Endothelial cell (in vitro differentiated cells): ENCODE results near the gene AGAP2. TPM values are rescaled to one million over a fixed set of nuclear protein-coding genes. Genes with fewer than 3 reads are reported as not detected.

Experiments used
- DNase-seq: peaks from one replicate; pipeline ENCODE4 v3.0.0; 2021; ENCODE audit warnings: low spot score
- H3K27ac Mint-ChIP-seq: one replicate; pipeline ENCODE4 v1.8.0; 2021; ENCODE audit warnings: mixed read lengths, inconsistent platforms; ENCODE audit not compliant: unreplicated experiment
- H3K27me3 Mint-ChIP-seq: one replicate; pipeline ENCODE4 v1.8.0; 2021; ENCODE audit warnings: mild to moderate bottlenecking, moderate library complexity, mixed read lengths, inconsistent platforms; ENCODE audit not compliant: unreplicated experiment
- H3K36me3 Mint-ChIP-seq: one replicate; pipeline ENCODE4 v1.8.0; 2021; ENCODE audit warnings: mild to moderate bottlenecking, low read depth, mixed read lengths, inconsistent platforms; ENCODE audit not compliant: unreplicated experiment
- H3K4me1 Mint-ChIP-seq: one replicate; pipeline ENCODE4 v1.8.0; 2021; ENCODE audit warnings: mild to moderate bottlenecking, mixed read lengths, inconsistent platforms; ENCODE audit not compliant: unreplicated experiment
- H3K4me3 Mint-ChIP-seq: one replicate; pipeline ENCODE4 v1.8.0; 2021; ENCODE audit warnings: mild to moderate bottlenecking, mixed read lengths, inconsistent platforms; ENCODE audit not compliant: unreplicated experiment
- H3K9me3 Mint-ChIP-seq: one replicate; pipeline ENCODE4 v1.8.0; 2021; ENCODE audit warnings: mixed read lengths, inconsistent platforms; ENCODE audit not compliant: unreplicated experiment
- total RNA-seq: library from RNA; stranded (reverse); fragmentation: NEBNext Ultra II Directional; extraction: Animal tissue kit (Norgen Biotek cat#: 25700); gene quantifications from one replicate; pipeline ENCODE4 v1.2.1, GENCODE V29; 2021; ENCODE audit not compliant: unreplicated experiment
- TF ChIP-seq, protein P1 (sequence below): fragments of 200-600 bp; sonication (generic); IDR thresholded peaks from one replicate; pipeline ENCODE4 v1.5.0; 2021; ENCODE audit warnings: antibody characterized with exemption; ENCODE audit not compliant: unreplicated experiment

The AGAP2 gene
- total RNA-seq, 1 donor from 2014 or later = 27.0 TPM

GRCh38 chr12:57734591-57734990, 4.0 kb downstream of the AGAP2 start:
- peaks cover 27% of the 10 kb centered on the region for H3K4me1 Mint-ChIP-seq
- DNase-seq = no peak

DNA sequence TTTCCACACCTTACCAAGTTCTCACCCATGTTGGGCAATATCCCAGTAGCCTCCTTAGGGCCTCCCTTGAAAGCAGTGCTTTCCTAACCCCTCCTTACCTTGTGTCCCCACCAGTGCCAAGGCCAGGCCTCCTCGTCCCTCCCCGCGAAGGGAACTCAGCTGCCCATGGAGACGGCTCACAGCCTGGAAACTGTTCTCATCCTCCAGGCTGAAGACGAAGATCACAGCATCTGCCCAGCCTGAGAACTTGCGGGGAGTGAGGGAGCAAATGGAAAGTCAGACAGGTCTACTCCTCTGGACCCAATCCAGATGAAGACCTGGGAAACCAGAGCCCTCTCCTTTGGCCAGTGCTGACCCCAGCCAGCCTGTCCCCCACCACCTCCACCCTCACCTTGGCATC, 4.6 kb downstream of the AGAP2 start:
- no peaks in the 10 kb centered on the region for H3K9me3 Mint-ChIP-seq
- TF ChIP-seq, protein P1, sequence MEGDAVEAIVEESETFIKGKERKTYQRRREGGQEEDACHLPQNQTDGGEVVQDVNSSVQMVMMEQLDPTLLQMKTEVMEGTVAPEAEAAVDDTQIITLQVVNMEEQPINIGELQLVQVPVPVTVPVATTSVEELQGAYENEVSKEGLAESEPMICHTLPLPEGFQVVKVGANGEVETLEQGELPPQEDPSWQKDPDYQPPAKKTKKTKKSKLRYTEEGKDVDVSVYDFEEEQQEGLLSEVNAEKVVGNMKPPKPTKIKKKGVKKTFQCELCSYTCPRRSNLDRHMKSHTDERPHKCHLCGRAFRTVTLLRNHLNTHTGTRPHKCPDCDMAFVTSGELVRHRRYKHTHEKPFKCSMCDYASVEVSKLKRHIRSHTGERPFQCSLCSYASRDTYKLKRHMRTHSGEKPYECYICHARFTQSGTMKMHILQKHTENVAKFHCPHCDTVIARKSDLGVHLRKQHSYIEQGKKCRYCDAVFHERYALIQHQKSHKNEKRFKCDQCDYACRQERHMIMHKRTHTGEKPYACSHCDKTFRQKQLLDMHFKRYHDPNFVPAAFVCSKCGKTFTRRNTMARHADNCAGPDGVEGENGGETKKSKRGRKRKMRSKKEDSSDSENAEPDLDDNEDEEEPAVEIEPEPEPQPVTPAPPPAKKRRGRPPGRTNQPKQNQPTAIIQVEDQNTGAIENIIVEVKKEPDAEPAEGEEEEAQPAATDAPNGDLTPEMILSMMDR = no peak
- no peak overlapping the region for H3K4me3 Mint-ChIP-seq
- no peak for DNase-seq
- H3K36me3 Mint-ChIP-seq = peaks cover 26% of the 10 kb centered on the region
- no peak overlapping the region for H3K27ac Mint-ChIP-seq
- peaks cover 22% of the 10 kb centered on the region for H3K4me1 Mint-ChIP-seq
- H3K27me3 Mint-ChIP-seq = peaks cover 36% of the 10 kb centered on the region

More at GRCh38 chr12:57734591-57734990, 4.0 kb downstream of the AGAP2 start:
- Mint-ChIP-seq H3K36me3 (peaks cover 32% of the 10 kb centered on the region), H3K4me3 (peak overlapping the region; percentile 82), H3K27me3 (peaks cover 37% of the 10 kb centered on the region), H3K27ac (peak overlapping the region; percentile 58), H3K9me3 (no peaks in the 10 kb centered on the region)
- TF ChIP-seq, protein P1 = no peak

- no peak for DNase-seq
- peaks cover 21% of the 10 kb centered on the region for H3K4me1 Mint-ChIP-seq
- peaks cover 43% of the 10 kb centered on the region for H3K27me3 Mint-ChIP-seq
- H3K9me3 Mint-ChIP-seq = peaks cover 5% of the 10 kb centered on the region
- peaks cover 31% of the 10 kb centered on the region for H3K36me3 Mint-ChIP-seq
- TF ChIP-seq, protein P1 = no peak
- no peak overlapping the region for H3K4me3 Mint-ChIP-seq
- no peak overlapping the region for H3K27ac Mint-ChIP-seq
Measured at GRCh38 chr12:57732726-57733593, 5.6 kb downstream of the AGAP2 start.

GRCh38 chr12:57732270-57732669, 6.3 kb downstream of the AGAP2 start:
- H3K27me3 Mint-ChIP-seq = peaks cover 46% of the 10 kb centered on the region
- DNase-seq = no peak
- peaks cover 24% of the 10 kb centered on the region for H3K4me1 Mint-ChIP-seq
- no peak overlapping the region for H3K4me3 Mint-ChIP-seq
- H3K36me3 Mint-ChIP-seq = peaks cover 35% of the 10 kb centered on the region
- H3K27ac Mint-ChIP-seq = no peak overlapping the region
- peaks cover 5% of the 10 kb centered on the region for H3K9me3 Mint-ChIP-seq
- TF ChIP-seq, protein P1 = no peak

GRCh38 chr12:57731411-57732080, 7.0 kb downstream of the AGAP2 start:
- Mint-ChIP-seq H3K36me3 (peaks cover 31% of the 10 kb centered on the region), H3K4me3 (no peak overlapping the region), H3K9me3 (peaks cover 5% of the 10 kb centered on the region), H3K27ac (no peak overlapping the region), H3K27me3 (peaks cover 42% of the 10 kb centered on the region), H3K4me1 (peaks cover 19% of the 10 kb centered on the region)
- DNase-seq = no peak
- TF ChIP-seq, protein P1 = no peak
